ENCODE measurements around the gene CELF4. TPM values are rescaled to one million over a fixed set of nuclear protein-coding genes. Genes with fewer than 3 reads are reported as not detected.

CELF4 gene
- total RNA-seq, 1 donor from 2014 or later, result not detected

DNA sequence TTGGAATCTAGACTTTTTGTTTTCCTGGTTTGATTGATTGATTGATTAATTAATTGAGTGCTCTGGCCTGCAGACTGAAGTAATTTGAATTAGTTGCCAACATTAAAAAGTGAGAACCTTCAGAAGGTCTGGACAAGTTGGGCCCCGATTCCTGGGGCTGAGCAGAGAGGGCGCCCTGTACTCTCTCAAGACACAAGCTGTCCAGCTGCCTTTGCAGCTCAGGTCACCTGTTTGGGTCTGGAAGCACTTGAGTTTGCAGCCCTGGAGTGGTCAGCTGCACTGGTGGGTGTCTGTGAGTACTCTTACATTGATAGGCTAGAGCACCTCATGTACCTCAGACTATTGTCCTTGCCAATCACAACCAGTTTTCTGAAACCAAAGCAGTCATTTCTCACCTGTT is 22.7 kb upstream of the CELF4 start:
- Histone ChIP-seq H3K4me3 (ENCODE audit: low read depth, low read length) (no peak overlapping the region), H3K27me3 (ENCODE audit: control insufficient read depth, insufficient read depth, low read length) (no peaks in the 10 kb centered on the region), H3K36me3 (ENCODE audit: control insufficient read depth, insufficient read depth, low read length) (no peaks in the 10 kb centered on the region)
- TF ChIP-seq, protein P1, sequence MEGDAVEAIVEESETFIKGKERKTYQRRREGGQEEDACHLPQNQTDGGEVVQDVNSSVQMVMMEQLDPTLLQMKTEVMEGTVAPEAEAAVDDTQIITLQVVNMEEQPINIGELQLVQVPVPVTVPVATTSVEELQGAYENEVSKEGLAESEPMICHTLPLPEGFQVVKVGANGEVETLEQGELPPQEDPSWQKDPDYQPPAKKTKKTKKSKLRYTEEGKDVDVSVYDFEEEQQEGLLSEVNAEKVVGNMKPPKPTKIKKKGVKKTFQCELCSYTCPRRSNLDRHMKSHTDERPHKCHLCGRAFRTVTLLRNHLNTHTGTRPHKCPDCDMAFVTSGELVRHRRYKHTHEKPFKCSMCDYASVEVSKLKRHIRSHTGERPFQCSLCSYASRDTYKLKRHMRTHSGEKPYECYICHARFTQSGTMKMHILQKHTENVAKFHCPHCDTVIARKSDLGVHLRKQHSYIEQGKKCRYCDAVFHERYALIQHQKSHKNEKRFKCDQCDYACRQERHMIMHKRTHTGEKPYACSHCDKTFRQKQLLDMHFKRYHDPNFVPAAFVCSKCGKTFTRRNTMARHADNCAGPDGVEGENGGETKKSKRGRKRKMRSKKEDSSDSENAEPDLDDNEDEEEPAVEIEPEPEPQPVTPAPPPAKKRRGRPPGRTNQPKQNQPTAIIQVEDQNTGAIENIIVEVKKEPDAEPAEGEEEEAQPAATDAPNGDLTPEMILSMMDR (IDR thresholded peaks at IDR 0.05; ENCODE audit: insufficient read depth, low read length, poor library complexity, severe bottlenecking), result no peak
- DNase-seq (ENCODE audit: low read depth), result no peak

GRCh38 chr18:37586656-37587225 is 21.1 kb upstream of the CELF4 start:
- H3K4me3 ChIP-seq (ENCODE audit: low read depth, low read length), result no peak overlapping the region
- H3K36me3 ChIP-seq (ENCODE audit: control insufficient read depth, insufficient read depth, low read length), result no peaks in the 10 kb centered on the region
- TF ChIP-seq, protein P1 (IDR thresholded peaks at IDR 0.05; ENCODE audit: insufficient read depth, low read length, poor library complexity, severe bottlenecking), result no peak
- DNase-seq (ENCODE audit: low read depth), result no peak
- no peaks in the 10 kb centered on the region for H3K27me3 ChIP-seq (ENCODE audit: control insufficient read depth, insufficient read depth, low read length)

- H3K4me3 ChIP-seq (ENCODE audit: low read depth, low read length), result no peak overlapping the region
- H3K36me3 ChIP-seq (ENCODE audit: control insufficient read depth, insufficient read depth, low read length), result no peaks in the 10 kb centered on the region
- no peak for DNase-seq (ENCODE audit: low read depth)
- no peaks in the 10 kb centered on the region for H3K27me3 ChIP-seq (ENCODE audit: control insufficient read depth, insufficient read depth, low read length)
- TF ChIP-seq, protein P1 (IDR thresholded peaks at IDR 0.05; ENCODE audit: insufficient read depth, low read length, poor library complexity, severe bottlenecking), result no peak
Observed at GRCh38 chr18:37584952-37585695, 19.5 kb upstream of the CELF4 start.

GRCh38 chr18:37584217-37584616 is 18.6 kb upstream of the CELF4 start:
- TF ChIP-seq, protein P1 (IDR thresholded peaks at IDR 0.05; ENCODE audit: insufficient read depth, low read length, poor library complexity, severe bottlenecking), result no peak
- H3K4me3 ChIP-seq (ENCODE audit: low read depth, low read length), result no peak overlapping the region
- H3K27me3 ChIP-seq (ENCODE audit: control insufficient read depth, insufficient read depth, low read length), result peaks cover 4% of the 10 kb centered on the region
- no peaks in the 10 kb centered on the region for H3K36me3 ChIP-seq (ENCODE audit: control insufficient read depth, insufficient read depth, low read length)
- DNase-seq (ENCODE audit: low read depth), result no peak

GRCh38 chr18:37582261-37582660 is 16.7 kb upstream of the CELF4 start:
- no peak overlapping the region for H3K4me3 ChIP-seq (ENCODE audit: low read depth, low read length)
- no peak for DNase-seq (ENCODE audit: low read depth)
- H3K36me3 ChIP-seq (ENCODE audit: control insufficient read depth, insufficient read depth, low read length), result no peaks in the 10 kb centered on the region
- TF ChIP-seq, protein P1 (IDR thresholded peaks at IDR 0.05; ENCODE audit: insufficient read depth, low read length, poor library complexity, severe bottlenecking), result no peak
- peaks cover 10% of the 10 kb centered on the region for H3K27me3 ChIP-seq (ENCODE audit: control insufficient read depth, insufficient read depth, low read length)

Measured in kidney epithelial cell (primary cell).